C4-2B (cell line): ENCODE measurements around the gene MAN1A1.

Source experiments
- H3K27ac ChIP-seq: fragments of 450-650 bp; 2 replicates; pipeline ENCODE4 v1.5.1; 2017
- CTCF ChIP-seq: fragments of 450-650 bp; conservative IDR thresholded peaks from 2 replicates; pipeline ENCODE4 v1.5.1; 2017; ENCODE audit warnings: mild to moderate bottlenecking
- ZFX ChIP-seq: fragments of 450-650 bp; IDR thresholded peaks from 2 replicates; pipeline ENCODE4 v1.6.1; 2017

MAN1A1 gene

GRCh38 chr6:119231394-119231793 is 118.2 kb downstream of the MAN1A1 start:
- TF ChIP-seq ZFX: no peak
- no peak for TF ChIP-seq CTCF
- no peak overlapping the region for H3K27ac ChIP-seq

GRCh38 chr6:119230160-119230559 is 119.4 kb downstream of the MAN1A1 start:
- no peak for TF ChIP-seq CTCF
- TF ChIP-seq ZFX: no peak
- H3K27ac ChIP-seq: no peak overlapping the region

- no peak for TF ChIP-seq ZFX
- no peak for TF ChIP-seq CTCF
- no peak overlapping the region for H3K27ac ChIP-seq
Measured at GRCh38 chr6:119227377-119227776, 122.2 kb downstream of the MAN1A1 start.

- TF ChIP-seq ZFX (no peak), CTCF (no peak)
- no peak overlapping the region for H3K27ac ChIP-seq
Measured at GRCh38 chr6:119226089-119226488, 123.5 kb downstream of the MAN1A1 start.

- TF ChIP-seq ZFX (no peak), CTCF (no peak)
- H3K27ac ChIP-seq: no peak overlapping the region
Measured at GRCh38 chr6:119224095-119224701, 125.4 kb downstream of the MAN1A1 start.

- H3K27ac ChIP-seq: no peak overlapping the region
- TF ChIP-seq ZFX: no peak
- no peak for TF ChIP-seq CTCF
Measured at GRCh38 chr6:119220452-119220851, 129.1 kb downstream of the MAN1A1 start.

GRCh38 chr6:119218548-119218947 is 131.0 kb downstream of the MAN1A1 start:
- H3K27ac ChIP-seq: no peak overlapping the region
- TF ChIP-seq ZFX (no peak), CTCF (no peak)
